ENCODE data around the gene ABCB10.
"Not testable (repeated sequence)": the region's sequence is repeated elsewhere in the genome, so short reads cannot be mapped to it uniquely, and the experiment has no call there.

Gene ABCB10

DNA sequence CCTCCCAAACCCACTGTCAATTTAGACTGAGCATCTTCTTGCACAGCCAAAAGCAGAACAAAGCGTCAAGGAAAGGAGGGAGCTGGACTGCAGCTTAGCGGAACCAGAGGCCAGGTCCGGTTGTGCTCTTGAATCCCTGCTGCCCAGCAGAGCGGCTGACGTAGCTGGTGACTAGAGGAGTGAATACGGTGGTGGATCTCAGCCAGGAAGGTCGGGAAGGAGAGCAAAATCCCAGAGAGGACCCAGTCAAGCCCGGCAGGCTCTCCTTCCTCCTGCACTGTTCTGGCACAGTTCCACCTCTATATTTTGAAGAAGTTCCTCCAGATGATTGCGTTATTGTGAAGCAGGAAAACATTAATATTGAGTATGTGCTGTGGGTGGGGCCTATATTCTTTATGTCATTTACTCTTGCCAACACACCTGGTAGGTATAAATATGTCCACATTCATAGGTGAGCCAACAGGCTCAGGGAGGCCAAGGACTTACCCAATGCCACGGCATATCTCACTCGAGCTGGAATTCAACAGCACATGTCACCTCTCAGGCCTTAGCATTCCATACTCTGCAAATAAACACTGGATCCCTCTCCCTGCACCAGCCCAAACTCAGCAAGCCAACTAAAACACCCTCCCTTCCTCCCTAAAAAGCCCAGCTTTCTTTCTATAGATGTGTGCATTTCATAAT lies 23.6 kb upstream of the ABCB10 start:
- TF ChIP-seq GATA1 (IDR thresholded peaks at IDR 0.05; ENCODE audit: low read depth, low read length) (no peak), POLR2A (IDR thresholded peaks at IDR 0.05; ENCODE audit: low read length) (no peak)
- DNase-seq = no peak

DNA sequence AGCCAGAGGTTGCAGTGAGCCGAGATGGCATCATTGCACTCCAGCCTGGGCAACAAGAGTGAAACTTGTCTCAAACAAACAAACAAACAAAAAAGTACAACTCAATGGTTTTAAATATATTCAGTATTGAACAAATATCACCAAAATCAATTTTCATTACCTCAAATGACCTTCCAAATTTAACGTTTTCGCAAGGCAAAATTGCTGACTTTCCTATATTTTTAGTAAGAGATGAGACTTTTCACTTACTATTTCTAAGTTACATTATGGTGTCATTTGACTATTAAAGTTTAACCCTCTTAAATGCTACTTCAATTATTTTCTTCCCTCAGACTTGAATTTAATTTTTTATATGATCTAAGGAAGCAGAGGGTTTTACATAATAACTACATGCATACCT lies 23.0 kb upstream of the ABCB10 start:
- no peak for DNase-seq
- TF ChIP-seq POLR2A (IDR thresholded peaks at IDR 0.05; ENCODE audit: low read length) = no peak
- no peak for TF ChIP-seq GATA1 (IDR thresholded peaks at IDR 0.05; ENCODE audit: low read depth, low read length)

DNA sequence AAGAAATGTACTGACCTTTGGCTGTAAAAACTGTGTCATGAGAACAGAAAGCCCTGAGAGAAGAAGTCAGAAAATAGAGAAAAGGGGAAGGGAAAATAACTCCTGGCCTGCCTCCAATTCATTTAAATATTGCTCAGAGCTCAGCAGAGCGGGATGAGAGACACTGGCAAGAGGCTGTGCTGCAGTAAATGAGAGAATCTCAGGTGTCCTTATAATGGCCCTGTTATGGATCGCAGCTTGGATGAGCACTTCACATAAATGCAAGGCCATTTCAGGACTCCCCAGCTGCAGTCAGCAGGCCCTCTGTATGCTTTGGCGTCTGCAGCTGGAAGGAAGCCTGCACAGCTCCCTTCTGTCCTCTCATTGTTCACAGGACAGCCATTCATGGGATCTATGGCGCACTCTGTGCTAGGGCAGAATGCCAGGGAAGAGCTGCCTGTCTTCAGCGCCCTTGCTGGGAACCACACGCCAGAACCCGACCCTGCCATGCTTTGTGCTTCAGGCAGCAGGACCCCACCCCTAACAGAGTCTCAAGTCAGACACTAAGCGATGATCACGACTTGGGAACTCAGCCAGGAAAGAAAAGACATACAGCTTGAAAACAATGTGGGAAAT lies 20.7 kb upstream of the ABCB10 start:
- TF ChIP-seq POLR2A (IDR thresholded peaks at IDR 0.05; ENCODE audit: low read length) (no peak), GATA1 (IDR thresholded peaks at IDR 0.05; ENCODE audit: low read depth, low read length) (no peak)
- no peak for DNase-seq

DNA sequence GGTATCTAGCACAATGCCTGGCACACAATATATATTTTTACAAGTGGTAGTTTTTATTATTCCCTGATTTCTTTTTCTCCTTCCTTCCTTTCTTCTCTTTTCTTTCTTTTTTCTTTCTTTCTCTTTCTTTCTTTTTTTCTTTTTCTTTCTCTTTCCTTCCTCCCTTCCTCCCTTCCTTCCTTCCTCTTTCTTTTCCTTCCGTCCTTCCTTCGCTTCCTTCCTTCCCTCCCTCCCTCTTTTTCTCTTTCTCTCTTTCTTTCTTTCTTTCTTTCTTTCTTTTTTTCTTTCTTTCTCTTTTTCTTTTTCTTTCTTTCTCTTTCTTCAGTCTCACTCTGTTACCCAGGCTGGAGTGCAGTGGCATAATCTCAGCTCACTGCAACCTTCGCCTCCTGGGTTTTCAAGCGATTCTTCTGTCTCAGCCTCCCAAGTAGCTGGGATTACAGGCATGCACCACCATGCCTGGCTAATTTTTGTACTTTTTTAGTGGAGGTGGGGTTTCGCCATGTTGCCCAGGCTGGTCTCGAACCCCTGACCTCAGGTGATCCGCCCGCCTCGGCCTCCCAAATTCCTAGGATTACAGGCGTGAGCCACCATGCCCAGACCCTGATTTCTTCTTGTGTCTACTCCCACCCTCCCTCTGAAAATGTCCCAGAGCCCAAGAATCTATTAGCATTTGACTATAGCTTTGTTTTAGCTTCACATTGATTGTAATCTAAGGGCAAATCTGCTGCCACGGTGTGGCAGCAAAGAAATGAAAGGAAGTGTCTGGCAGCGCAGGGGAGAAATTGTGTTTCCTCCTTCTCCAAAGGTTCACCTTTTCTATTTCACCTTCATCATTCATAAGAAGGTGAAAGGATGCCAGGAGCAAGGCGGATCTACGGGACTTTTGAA lies 19.9 kb upstream of the ABCB10 start:
- DNase-seq = no peak
- TF ChIP-seq POLR2A (IDR thresholded peaks at IDR 0.05; ENCODE audit: low read length) (no peak), GATA1 (IDR thresholded peaks at IDR 0.05; ENCODE audit: low read depth, low read length) (no peak)

DNA sequence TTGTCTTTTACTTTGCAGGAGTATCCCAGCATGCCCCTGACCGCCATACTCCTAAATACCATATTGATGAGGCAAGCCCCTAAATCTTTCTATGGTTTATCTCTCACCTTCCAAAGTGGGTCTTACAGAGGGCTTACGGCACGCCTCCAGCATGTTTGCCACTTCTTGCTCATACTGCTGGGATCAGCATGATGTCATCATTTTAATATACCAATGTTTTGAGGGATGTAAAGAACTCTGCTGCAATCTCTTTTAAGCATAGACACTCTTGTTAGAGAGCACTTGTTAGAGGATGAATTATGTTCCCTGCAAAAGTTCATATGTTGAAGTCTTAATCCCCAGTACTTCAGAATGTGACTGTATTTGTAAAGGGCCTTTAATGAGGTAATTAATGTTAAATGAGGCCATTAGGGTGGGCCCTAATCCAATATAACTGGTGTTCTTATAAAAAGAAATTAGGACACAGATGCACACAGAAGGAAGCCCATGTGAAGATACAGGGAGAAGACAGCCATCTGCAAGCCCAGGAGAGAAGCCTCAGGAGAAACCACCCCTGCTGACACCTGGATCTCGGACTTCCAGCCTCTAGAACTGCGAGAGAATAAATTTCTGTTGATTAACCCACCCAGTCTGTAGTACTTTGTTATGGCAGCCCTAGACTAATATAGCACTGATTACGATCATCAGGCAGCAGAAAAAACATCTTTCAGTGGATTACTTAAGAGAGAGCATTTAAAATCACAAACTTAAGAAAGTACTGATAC lies 16.4 kb upstream of the ABCB10 start:
- TF ChIP-seq POLR2A (IDR thresholded peaks at IDR 0.05; ENCODE audit: low read length) (no peak), GATA1 (IDR thresholded peaks at IDR 0.05; ENCODE audit: low read depth, low read length) (no peak)
- no peak for DNase-seq

DNA sequence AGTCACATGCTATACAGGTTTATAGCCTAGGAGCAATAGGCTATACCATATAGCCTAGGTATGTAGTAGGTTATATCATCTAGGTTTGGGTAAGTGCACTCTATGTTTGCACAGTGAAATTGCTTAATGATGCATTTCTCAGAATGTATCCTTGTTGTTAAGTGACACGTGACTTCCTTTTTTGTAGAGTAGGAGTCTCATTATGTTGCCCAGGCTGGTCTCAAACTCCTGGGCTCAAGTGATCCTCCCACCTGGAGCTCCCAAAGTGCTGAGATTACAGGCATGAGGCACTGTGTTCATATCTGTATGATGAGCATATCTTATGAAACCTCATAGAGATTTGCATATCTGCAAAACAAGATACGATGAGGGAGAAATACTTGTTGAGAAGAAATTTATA lies 13.8 kb upstream of the ABCB10 start:
- TF ChIP-seq POLR2A (IDR thresholded peaks at IDR 0.05; ENCODE audit: low read length) (no peak), GATA1 (IDR thresholded peaks at IDR 0.05; ENCODE audit: low read depth, low read length) (no peak)
- DNase-seq = no peak

DNA sequence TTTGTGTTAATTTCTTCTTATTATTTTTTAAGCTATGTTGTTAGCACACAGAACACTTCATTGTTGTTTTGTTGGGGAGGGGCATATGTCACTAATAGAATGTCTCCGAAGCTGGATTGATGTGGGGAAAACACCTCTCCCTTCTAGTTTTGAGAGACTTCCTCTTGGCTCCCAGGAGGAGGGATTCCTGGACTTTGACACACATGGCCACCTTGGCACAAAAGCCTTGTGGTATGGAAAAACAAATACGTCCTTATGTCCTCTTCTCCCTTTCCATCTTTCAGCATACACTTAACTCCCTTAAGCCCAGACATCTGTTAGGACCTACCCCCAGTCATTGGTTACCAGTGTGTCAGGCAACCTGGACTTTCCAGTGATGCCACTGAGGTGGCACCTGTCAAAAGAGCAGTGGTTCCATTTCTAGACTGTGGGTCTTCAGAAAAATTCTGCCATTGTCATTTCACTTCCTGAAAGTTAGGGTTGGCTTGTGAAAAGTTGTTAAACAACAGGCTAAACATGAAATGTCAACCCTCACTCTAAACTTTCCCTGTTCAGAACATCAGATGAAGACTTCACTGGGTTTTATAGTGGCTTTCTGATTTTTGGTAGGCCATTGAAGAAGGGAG lies 12.5 kb upstream of the ABCB10 start:
- no peak for DNase-seq

DNA sequence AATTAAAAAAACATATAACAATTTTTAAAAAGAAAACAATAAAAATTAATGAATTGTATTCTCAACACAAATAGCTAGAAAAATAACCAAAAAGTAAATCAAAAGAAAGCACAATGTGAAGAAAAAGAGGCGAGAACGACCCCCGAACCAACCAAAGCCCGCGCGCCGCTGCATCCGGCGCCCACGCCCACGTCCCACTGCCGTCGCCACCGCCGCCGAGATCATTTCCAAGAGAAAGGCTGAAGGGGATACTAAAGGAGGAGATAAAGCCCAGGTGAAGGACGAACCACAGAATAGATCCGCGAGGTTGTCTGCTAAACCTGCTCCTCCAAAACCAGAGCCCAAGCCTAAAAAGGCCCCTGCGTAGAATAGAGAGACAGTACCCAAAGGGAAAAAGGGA lies 11.8 kb upstream of the ABCB10 start:
- TF ChIP-seq POLR2A (IDR thresholded peaks at IDR 0.05; ENCODE audit: low read length) (no peak), GATA1 (IDR thresholded peaks at IDR 0.05; ENCODE audit: low read depth, low read length) (no peak)
- DNase-seq = no peak

More for the DNA sequence above, 12.5 kb upstream of the ABCB10 start:
- TF ChIP-seq GATA1 (IDR thresholded peaks at IDR 0.05; ENCODE audit: low read depth, low read length) = no peak
- no peak for TF ChIP-seq POLR2A (IDR thresholded peaks at IDR 0.05; ENCODE audit: low read length)

DNA sequence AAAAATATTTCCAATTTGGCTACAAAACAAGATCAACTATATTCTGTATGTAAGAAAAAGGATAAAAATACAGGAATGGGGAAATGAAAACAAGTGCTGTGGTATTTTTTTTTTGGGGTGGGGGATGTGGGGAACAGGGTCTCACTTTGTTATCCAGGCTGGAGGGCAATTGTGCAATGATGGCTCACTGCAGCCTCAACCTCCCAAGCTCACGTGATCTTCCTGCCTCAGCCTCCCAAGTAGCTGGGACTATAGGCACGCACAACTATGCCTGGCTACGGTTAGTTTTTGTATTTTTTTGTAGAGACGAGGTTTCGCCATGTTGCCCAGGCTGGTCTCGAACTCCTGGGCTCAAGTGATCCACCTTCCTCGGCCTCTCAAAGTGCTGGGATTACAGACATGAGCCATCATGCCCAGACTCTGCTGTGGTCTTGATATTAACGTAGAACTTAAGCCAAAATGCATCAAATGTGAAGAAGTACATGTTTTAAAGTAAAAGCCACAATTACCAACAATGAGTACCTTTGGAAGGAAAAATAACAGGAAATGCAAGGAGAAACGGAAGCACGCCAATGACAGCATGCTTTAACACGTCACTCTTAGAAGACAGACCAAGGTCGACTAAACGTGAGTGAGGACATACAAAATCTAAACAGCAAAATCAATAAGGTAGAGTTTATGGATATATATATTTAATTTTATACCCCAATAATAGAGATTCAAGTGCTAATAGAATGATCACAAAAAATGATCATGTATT lies 8.8 kb upstream of the ABCB10 start:
- DNase-seq = no peak
- TF ChIP-seq POLR2A (IDR thresholded peaks at IDR 0.05; ENCODE audit: low read length) (no peak), GATA1 (IDR thresholded peaks at IDR 0.05; ENCODE audit: low read depth, low read length) (no peak)

DNA sequence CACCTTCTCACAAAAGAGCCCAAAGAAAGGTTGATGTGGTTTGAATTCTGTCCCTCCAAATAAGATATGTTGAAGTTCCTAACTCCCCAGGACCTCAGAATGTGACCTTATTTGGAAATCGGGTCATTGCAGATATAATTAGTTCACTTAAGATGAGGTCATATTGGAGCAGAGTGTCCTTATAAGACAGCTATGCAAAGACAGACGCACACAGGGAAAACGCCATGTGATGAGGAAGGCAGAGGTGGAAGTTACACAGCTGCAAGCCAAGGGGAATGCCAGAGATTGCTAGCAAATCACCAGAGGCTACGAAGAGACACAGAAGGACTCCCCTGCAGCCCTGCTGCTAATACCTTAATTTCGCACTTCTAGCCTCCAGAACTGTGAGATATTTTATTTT lies 5.2 kb upstream of the ABCB10 start:
- no peak for TF ChIP-seq POLR2A (IDR thresholded peaks at IDR 0.05; ENCODE audit: low read length)
- TF ChIP-seq GATA1 (IDR thresholded peaks at IDR 0.05; ENCODE audit: low read depth, low read length) = no peak
- DNase-seq = no peak

DNA sequence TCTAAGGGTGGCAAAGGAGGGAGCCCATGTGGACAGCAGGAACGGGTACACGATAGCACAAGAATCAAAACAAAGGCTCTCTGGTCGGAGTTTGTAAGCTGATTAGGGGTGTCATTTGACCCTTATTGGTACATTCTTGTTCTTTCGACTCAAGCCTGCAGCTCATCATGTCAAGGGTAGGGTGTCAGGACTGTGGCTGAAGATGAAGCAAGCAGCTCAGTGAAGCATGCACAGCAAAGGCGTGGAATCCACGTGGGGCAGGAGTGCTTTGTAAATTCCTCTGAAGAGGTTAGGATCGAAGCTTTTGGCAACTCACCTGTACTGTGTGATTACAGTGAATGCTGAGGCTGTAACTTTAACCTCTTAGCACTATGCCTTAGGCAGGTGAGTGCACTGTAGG lies 4.7 kb upstream of the ABCB10 start:
- no peak for DNase-seq
- TF ChIP-seq GATA1 (IDR thresholded peaks at IDR 0.05; ENCODE audit: low read depth, low read length) (no peak), POLR2A (IDR thresholded peaks at IDR 0.05; ENCODE audit: low read length) (no peak)

DNA sequence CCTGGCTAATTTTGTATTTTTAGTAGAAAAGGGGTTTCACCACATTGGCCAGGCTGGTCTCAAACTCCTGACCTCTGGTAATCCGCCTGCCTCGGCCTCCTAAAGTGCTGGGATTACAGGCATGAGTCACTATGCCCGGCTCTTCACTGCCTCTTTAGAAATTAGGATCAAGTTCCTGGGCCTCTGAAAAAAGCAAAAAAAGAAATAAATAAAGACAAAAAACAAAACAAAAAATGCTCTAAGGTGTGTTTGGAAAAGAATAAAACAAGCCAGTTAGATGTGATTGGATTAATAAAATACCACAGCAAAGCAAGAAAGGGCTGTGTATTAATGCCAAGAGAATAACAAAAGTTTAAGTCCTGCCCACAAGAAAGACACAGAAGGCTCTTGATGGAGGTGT lies 4.2 kb upstream of the ABCB10 start:
- no peak for TF ChIP-seq POLR2A (IDR thresholded peaks at IDR 0.05; ENCODE audit: low read length)
- TF ChIP-seq GATA1 (IDR thresholded peaks at IDR 0.05; ENCODE audit: low read depth, low read length) = no peak
- no peak for DNase-seq

DNA sequence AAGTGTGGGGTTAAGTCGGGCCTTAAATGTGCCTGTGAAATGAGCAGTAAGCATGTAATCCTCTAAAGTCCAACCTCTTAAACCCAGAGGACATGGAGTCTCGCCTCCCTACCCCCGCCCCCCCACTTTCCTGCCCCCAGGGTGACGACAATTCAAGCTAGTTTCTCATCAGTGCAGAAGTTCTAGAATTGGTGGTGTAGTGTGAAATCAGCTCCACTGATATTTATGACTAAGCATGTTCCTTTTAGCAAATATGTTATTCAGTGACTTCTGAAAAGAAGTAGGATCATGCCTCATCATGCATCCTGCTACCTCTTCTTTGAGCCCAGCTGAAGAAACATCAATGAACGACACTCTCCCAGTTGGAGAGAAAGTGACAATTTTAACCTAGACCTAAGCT lies 2.6 kb upstream of the ABCB10 start:
- peak in 1 of 2 experiments; percentile 35 for DNase-seq
- no peak for TF ChIP-seq POLR2A (IDR thresholded peaks at IDR 0.05; ENCODE audit: low read length)
- TF ChIP-seq GATA1 (IDR thresholded peaks at IDR 0.05; ENCODE audit: low read depth, low read length) = no peak

DNA sequence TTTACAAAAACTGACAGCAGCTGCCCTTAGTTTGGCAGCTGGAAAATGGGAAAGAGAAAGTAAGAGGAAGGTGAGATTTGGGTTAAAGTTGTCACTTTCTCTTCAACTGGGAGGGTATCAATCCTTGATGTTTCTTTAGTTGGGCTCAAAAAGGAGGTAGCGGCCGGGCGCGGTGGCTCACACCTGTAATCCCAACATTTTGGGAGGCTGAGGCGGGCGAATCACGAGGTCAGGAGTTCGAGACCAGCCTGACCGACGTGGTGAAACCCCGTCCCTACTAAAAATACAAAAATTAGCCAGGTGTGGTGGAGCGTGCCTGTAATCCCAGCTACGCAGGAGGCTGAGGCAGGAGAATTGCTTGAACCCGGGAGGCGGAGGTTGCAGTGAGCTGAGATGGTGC lies 1.6 kb upstream of the ABCB10 start:
- DNase-seq = not testable (repeated sequence)

DNA sequence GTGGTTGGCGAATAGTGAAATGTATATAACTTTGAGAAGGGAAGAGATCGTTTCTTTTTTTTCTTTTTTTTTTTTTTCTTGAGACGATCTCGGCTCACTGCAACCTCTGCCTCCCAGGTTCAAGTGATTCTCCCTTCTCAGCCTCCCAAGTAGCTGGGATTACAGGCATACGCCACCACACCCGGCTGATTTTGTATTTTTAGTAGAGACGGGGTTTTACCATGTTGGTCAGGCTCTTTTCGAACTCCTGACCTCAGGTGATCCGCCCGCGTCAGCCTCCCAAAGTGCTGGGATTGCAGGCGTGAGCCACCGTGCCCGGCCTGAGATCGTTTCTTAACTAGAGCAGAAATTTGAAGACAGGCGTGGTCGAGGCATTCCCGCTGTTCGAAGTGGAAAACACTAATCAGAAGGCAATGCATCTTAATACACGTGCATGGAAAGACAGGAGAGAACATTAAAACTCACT lies 862 bp upstream of the ABCB10 start:
- DNase-seq = peak in 1 of 2 experiments; percentile 42
